DOHH2 (cell line): Measurements from ENCODE around the gene DTNB.

Experiments
- H3F3A ChIP-seq: fragments of 200-600 bp; sonication (generic), shearing (Covaris generic); 2 replicates; pipeline ENCODE4 v1.6.0; 2016; ENCODE audit warnings: antibody characterized with exemption, mild to moderate bottlenecking; ENCODE audit not compliant: control insufficient read depth, insufficient read depth
- H3K27ac ChIP-seq: fragments of 200-600 bp; sonication (generic); 2 replicates; pipeline ENCODE4 v1.5.1; 2014; ENCODE audit warnings: low read depth, mild to moderate bottlenecking, low read length, moderate library complexity
- H3K27me3 ChIP-seq: fragments of 200-600 bp; sonication (generic); 2 replicates; pipeline ENCODE4 v1.6.1; 2014; ENCODE audit warnings: mild to moderate bottlenecking, low read length, mixed read lengths; ENCODE audit not compliant: control insufficient read depth
- H3K36me3 ChIP-seq: fragments of 200-600 bp; sonication (generic); 2 replicates; pipeline ENCODE4 v1.6.1; 2014; ENCODE audit warnings: mild to moderate bottlenecking, low read length, moderate library complexity, mixed read lengths; ENCODE audit not compliant: control insufficient read depth
- H3K4me1 ChIP-seq: fragments of 200-600 bp; sonication (generic); 2 replicates; pipeline ENCODE4 v1.6.1; 2014; ENCODE audit warnings: mild to moderate bottlenecking, low read length, mixed read lengths; ENCODE audit not compliant: control insufficient read depth
- H3K4me2 ChIP-seq: fragments of 200-600 bp; sonication (generic); 2 replicates; pipeline ENCODE4 v1.6.0; 2014; ENCODE audit warnings: mild to moderate bottlenecking, low read length, moderate library complexity
- H3K4me3 ChIP-seq: fragments of 200-600 bp; sonication (generic); 2 replicates; pipeline ENCODE4 v1.5.1; 2014; ENCODE audit warnings: mild to moderate bottlenecking, low read length, mixed read lengths
- H3K79me2 ChIP-seq: fragments of 200-600 bp; sonication (generic); 2 replicates; pipeline ENCODE4 v1.6.1; 2014; ENCODE audit warnings: mild to moderate bottlenecking, low read length, mixed read lengths; ENCODE audit not compliant: control insufficient read depth
- H3K9me2 ChIP-seq: fragments of 200-600 bp; sonication (generic); replicated peaks from 2 replicates; pipeline ENCODE4 v1.6.1; 2014; ENCODE audit warnings: mild to moderate bottlenecking, low read length, mixed read lengths; ENCODE audit not compliant: control insufficient read depth
- H3K9me3 ChIP-seq: fragments of 200-600 bp; sonication (generic); 2 replicates; pipeline ENCODE4 v1.6.1; 2014; ENCODE audit warnings: antibody characterized with exemption, low read length, mixed read lengths; ENCODE audit not compliant: control insufficient read depth, insufficient read depth
- H4K20me1 ChIP-seq: fragments of 200-600 bp; sonication (generic); 2 replicates; pipeline ENCODE4 v1.6.0; 2014; ENCODE audit warnings: low read depth, mild to moderate bottlenecking, antibody characterized with exemption, low read length, moderate library complexity; ENCODE audit not compliant: control insufficient read depth, insufficient read depth
- EZH2phosphoT487 ChIP-seq: fragments of 200-600 bp; sonication (generic); IDR thresholded peaks from 2 replicates; pipeline ENCODE4 v1.6.1; 2017; ENCODE audit warnings: borderline replicate concordance, mild to moderate bottlenecking, antibody characterized with exemption, low read length, moderate library complexity, mixed read lengths
- TF ChIP-seq, protein P1 (sequence below): fragments of 200-600 bp; sonication (generic); IDR thresholded peaks from one replicate; pipeline ENCODE4 v1.5.1; 2014; ENCODE audit warnings: antibody characterized with exemption, mild to moderate bottlenecking, low read depth, low read length; ENCODE audit not compliant: poor library complexity, severe bottlenecking

DTNB gene

DNA sequence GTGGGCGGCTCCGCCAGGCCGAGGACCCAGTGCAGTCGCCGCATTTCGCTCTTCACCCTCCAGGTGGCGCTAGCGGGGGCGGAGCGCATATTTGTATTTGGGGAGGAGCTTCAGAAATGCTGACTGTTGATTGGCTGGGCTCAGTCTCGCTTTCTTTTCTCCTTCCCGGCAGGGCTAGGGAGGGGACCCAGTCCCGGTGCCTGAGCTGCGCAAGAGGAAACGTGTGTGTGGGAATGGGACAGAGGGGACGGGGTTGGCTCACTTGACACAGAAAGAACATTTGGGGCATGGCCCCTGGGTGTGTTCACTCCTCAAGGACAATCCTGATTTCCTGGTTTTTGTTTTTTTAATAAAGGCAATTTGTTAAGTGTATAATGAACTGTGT is 311.3 kb downstream of the DTNB start:
- peak overlapping the region; percentile 72 for H3K4me3 ChIP-seq

DNA sequence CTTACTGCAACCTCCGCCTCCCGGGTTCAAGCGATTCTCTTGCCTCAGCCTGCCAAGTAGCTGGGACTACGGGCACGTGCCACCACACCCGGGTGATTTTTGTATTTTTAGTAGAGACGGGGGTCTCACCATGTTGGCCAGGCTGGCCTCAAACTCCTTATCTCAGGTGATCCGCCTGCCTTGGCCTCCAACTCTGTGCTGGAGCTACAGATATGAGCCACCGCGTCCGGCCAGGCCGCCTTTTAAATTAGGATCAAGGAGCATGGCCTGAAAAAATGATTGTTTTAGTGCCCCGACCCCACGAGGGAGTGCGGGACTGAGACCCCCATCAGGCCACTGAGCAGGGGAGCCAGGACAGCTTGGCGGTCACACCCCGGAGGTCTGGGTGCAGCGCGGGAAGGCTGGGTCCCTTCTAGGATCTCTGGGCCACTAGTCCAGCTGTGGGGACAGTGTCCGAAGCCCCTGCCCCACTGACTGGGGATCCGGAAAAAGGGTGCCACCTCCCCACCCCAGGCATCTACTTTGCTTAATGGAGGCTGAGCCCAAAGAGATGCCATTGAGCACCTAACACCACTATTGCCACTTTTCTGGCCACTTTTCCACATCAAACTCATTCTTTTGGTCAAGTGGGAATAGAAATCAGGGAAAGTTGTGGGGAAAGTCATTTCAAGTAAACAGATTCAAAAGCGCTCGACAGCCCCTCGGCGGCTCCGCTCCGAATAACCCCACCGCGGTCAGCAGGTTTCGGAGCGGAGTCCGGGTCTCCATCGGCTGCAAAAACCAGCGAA is 311.9 kb downstream of the DTNB start:
- Histone ChIP-seq H3K4me3 (peak overlapping the region; percentile 72), H3K27ac (no peak overlapping the region)
- TF ChIP-seq, protein P1, sequence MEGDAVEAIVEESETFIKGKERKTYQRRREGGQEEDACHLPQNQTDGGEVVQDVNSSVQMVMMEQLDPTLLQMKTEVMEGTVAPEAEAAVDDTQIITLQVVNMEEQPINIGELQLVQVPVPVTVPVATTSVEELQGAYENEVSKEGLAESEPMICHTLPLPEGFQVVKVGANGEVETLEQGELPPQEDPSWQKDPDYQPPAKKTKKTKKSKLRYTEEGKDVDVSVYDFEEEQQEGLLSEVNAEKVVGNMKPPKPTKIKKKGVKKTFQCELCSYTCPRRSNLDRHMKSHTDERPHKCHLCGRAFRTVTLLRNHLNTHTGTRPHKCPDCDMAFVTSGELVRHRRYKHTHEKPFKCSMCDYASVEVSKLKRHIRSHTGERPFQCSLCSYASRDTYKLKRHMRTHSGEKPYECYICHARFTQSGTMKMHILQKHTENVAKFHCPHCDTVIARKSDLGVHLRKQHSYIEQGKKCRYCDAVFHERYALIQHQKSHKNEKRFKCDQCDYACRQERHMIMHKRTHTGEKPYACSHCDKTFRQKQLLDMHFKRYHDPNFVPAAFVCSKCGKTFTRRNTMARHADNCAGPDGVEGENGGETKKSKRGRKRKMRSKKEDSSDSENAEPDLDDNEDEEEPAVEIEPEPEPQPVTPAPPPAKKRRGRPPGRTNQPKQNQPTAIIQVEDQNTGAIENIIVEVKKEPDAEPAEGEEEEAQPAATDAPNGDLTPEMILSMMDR: no peak

More for the DNA sequence above, 311.3 kb downstream of the DTNB start:
- H3K4me2 ChIP-seq: peak overlapping the region; percentile 98
- no peaks in the 10 kb centered on the region for H3F3A ChIP-seq
- no peaks in the 10 kb centered on the region for H3K79me2 ChIP-seq
- H3K9me2 ChIP-seq: no peaks in the 10 kb centered on the region
- peak overlapping the region; percentile 69 for H3K27ac ChIP-seq
- TF ChIP-seq, protein P1: peak; percentile 93
- no peak for TF ChIP-seq EZH2phosphoT487
- H3K36me3 ChIP-seq: no peaks in the 10 kb centered on the region
- no peaks in the 10 kb centered on the region for H3K27me3 ChIP-seq
- no peaks in the 10 kb centered on the region for H3K9me3 ChIP-seq
- peaks cover 17% of the 10 kb centered on the region for H3K4me1 ChIP-seq
- no peaks in the 10 kb centered on the region for H4K20me1 ChIP-seq

DNA sequence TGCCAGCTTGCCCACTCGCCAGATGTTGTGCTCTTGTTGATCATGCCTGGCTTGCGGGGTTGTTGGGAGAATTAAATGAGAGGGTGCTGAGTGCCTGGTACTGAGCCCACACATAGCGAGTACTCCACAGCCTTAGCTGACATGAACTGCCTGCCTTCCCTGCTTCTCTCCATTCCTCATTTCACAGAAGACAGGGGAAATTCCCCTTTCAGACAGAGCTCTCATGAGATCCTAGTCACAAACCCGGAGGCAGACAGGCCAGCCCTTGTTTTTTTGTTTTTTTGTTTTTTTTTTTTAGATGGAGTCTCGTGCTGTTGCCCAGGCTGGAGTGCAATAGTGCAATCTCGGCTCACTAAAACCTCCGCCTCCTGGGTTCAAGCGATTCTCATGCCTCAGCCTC is 314.5 kb downstream of the DTNB start:
- Histone ChIP-seq H3K4me2 (no peak overlapping the region), H3K9me2 (no peaks in the 10 kb centered on the region), H3K4me3 (no peak overlapping the region), H3K79me2 (no peaks in the 10 kb centered on the region), H3K36me3 (no peaks in the 10 kb centered on the region), H3K4me1 (peaks cover 17% of the 10 kb centered on the region), H3F3A (no peaks in the 10 kb centered on the region), H3K27me3 (peaks cover 12% of the 10 kb centered on the region), H4K20me1 (no peaks in the 10 kb centered on the region), H3K27ac (no peak overlapping the region), H3K9me3 (no peaks in the 10 kb centered on the region)
- TF ChIP-seq, protein P1: no peak
- TF ChIP-seq EZH2phosphoT487: no peak

More for the DNA sequence above, 311.9 kb downstream of the DTNB start:
- Histone ChIP-seq H3K9me2 (no peaks in the 10 kb centered on the region), H3K4me2 (peak overlapping the region; percentile 98), H3F3A (no peaks in the 10 kb centered on the region), H3K9me3 (no peaks in the 10 kb centered on the region), H3K79me2 (no peaks in the 10 kb centered on the region), H3K4me1 (peaks cover 17% of the 10 kb centered on the region), H3K27me3 (no peaks in the 10 kb centered on the region; the same call in 1 of the 2 replicates), H4K20me1 (no peaks in the 10 kb centered on the region), H3K36me3 (no peaks in the 10 kb centered on the region)
